GM19324 (cell line): ENCODE results near the gene PPP1R10.

Experiments used
- ATAC-seq: cut with Tn5 transposase; IDR thresholded peaks from one replicate; pipeline ENCODE4 v1.9.1; 2021; ENCODE audit warnings: mild to moderate bottlenecking, moderate library complexity; ENCODE audit not compliant: unreplicated experiment, low FRiP score

Gene PPP1R10

DNA sequence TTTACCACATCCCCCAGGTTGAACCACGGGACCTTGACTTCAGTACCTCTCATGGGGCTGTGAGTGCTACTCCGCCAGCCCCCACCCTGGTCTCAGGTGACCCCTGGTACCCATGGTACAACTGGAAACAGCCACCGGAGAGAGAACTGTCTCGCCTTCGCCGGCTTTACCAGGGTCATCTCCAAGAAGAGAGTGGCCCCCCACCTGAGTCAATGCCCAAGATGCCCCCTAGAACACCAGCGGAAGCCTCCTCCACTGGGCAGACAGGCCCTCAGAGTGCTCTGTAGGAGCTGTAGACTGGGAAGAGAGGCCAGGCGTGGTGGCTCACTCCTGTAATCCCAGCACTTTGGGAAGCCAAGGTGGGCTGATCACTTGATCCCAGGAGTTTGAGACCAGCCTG is 8.5 kb upstream of the PPP1R10 start:
- ATAC-seq, result no peak

DNA sequence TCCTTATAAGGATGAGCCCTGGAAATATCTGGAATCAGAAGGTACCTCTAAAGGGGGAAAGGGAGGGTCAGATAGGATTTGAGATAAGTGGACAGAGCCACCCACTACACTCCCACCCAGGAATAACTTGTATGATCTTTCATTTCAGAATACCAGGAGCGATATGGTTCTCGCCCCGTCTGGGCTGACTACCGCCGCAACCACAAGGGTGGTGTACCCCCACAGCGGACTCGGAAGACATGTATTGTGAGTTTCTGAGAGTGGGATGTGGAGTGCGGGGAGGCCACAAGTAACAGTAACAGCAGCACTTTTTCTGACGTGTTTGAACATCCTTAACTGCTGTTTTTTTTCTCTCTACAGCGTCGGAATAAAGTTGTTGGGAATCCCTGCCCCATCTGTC is 2.5 kb upstream of the PPP1R10 start:
- no peak for ATAC-seq

DNA sequence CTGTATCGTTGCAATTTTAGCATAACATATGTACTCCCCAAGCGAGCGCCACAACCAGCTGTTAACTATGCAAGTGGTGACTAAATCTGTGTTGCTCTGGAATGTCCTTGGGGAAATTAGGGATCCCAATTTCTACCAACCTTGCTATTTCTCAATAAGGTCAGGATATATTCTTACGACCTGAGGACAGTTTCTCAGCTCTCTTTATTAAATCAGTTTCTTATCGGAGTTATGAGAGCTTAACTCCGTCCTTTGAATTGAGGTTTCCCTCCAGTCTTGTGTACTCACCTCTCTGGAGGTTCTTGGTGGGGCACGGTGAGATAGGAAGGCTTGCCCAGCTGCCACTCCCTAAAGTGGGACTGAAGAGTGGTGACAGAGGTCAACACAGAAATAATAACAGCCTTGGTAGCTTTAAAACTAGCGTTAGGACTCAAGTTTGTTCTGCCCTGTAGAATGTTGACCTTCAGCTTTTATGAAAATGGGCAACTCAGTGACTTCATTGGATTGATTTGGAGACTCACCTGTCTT is 1.3 kb upstream of the PPP1R10 start:
- ATAC-seq, result no peak

DNA sequence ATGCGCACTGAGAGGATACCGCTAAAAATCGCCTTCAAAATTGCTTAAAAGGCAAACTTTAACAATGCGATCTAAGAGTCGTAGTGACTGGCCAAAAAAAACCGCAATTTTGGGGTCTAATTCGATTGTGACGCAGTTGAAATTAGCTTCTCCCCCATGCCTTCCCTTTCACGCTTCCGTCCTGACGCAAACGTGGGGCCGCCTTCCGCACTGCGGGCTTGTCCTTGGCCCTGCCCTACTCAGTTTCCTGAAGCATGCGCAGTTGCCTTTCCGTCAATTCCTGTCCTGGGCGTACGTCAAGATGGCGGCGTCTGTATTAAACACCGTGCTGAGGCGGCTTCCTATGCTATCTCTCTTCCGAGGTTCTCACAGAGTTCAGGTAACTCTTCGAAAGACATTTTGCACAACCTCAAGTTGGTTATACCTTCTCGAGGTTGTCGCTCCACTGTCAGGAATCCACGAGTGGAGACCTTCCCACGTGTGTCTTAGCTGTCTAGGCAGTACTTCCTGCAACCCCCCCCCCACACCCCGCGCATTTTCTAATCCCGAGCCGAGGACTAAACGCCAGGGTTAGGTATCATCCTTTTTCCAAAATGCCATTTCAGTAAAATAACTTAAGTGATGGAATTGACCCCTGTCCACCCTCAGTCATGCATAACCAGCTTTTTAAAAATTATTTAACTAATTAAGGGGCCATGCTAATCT is 674 bp upstream of the PPP1R10 start, which contains the start of gene MRPS18B:
TSS of gene MRPS18B (plus strand) at position 276 of the 705 bp plus-strand sequence. CDS start at position 302, 26 bp downstream.
- peak; percentile 83 for ATAC-seq

DNA sequence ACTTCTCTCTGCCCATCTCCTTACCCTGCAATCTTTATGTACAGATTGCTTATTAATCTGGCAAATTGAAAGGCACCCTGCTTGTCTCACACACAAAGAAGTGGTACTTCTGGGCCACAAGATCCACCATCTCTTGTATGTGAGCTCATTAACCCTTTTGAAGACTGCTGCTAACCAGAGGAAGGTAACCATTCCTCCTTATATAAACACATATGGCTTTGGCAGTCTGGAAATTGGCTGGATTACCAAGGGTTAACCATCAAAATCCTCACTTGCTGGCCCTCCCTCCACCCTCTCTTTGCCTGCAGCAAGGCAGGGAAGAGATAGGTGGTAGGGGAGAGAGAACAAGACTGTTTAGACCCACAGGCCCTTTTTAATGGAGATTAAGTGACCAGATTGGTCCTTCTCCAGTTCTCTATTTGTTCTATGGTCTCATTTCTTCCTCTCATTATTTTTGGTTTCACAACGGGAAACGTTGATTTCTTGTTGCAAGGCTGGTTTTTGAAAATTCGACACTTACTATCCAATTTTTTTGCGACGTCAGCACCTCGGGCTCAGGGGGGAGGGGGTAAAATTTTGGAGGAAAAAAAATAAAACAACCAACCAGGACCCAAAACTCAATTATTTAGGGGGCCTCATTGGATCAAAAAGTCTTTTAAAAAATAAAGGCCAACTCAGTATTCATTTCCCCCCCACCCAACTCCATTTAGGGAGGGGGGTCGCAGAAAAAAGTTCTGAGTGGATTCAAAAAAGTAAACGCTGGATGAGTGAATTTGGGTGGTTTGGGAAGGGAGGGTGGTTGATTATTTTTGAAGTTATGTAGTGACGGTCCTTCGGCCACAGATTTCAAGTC is 859 bp downstream of the PPP1R10 start:
- no peak for ATAC-seq

DNA sequence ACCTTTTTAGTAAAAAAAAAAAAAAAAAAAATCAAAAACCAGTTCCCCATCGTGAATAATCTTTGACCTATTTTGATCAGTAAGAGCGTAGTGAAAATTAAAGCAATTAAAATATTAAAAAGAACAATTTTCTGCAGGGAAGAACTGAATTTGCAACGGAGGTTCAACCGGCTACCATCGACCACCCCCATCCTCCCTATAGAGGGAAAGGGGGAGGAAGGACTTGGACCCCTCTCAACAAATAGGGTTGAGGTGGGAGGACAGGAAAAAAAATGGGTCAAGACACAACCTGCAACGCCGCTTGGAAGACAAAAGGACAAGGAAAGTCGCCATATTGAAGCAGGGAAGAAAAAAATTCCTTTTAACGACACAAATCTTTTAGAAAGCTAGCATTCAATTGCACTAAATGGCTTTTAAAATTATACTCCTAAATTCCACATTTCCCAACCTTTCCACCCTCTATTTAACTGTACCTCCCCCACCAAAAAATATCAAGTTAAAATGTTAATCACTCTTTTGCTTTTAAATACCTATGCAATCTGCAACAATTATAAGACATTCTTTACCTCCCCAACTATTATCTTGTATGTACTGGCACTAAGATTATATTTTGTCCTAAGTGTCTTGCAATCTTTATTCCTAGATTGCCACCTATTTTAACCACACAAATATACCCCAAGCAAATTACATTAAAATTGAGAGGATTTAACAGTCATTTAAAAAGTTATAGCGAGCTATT is 1.7 kb downstream of the PPP1R10 start:
- no peak for ATAC-seq

DNA sequence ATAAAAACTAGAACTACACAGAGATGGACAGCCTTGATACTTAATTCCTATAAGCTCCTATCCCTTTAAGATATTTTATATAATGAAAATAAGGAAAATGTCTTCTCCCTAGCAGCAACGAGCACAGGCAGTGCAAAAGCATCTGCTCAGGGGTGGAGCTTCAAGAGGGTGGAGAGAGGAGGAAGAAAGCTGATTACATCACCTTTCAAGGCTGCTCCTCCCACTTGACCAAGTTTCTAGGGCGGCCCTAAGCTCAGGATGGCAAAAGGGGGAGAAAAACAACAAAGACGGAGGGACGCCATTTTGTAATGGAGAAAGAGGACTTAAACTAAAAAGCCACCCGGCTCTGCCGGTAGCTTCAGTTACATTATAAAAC is 2.2 kb downstream of the PPP1R10 start:
- peak; percentile 24 for ATAC-seq

DNA sequence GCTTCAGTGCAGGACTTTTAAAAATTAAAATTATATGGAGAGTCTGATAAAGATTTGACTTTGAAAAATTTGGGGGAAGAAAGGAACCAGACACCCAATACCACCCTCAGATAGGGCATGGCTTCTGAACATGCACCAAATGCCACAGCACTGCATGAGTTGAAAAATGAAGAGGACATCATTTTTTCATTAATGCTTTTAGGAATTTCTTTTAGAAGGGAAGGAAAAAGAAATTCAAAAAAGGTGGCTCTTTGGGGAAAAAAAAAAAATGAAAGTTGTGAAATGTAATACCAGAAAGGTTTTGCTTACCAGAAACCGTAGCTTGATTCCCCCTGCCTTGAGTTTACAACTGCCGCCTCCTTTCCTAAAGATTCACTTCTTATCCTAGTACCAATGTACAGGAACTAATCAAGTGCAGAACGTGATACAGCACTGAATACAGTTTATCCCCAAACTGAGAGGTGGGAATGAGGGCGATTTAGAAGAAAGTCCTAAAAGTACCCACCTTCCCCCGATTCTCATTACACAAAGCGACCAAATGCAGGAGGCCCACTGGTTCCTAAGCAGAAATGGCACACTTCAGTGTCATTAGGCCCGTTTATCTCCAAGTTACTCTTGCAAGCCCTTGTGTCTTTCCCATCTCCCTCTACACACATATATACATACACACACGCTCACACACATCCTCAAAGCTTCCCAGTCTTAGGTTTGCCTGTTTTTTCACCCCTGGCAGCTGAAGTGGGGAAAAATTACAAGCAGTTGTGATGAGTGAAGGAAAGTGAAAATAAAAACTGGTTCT is 2.8 kb downstream of the PPP1R10 start:
- ATAC-seq, result no peak

DNA sequence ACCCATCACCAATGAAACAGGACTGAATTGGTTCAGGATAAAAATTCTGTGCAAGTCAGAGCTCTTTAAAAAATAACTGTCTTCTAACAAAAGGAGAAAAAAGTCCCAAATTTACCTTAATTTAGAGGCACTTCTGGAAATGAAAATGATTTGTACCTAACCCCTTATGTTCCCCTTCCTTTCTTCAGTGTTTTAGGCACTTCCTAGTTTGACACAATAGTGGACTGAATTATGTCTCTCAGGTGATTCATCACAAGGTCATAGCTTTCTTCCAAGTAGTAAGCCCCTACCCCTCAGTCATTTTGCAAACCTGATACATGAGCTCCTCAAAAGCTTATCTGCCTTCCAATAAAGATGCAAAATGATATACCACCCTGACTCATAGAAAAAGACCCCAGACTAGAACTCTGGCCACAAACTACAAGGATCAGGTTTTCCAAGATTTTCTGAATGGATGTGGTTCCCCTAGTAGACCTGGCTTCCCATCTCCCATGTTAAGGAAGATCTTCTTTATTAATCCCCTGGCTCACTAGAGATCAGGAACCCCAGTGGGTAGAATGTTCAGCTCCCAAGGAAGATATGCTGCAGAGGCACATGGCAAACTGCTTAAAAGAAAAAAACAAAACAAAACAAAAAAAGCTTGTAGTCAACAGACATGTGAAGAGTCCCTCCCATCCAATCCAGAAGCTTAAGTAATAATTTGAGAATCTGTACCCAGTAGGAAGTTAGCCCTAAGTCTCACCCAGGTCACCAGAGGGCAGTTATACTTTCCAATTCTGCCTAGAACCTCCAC is 3.6 kb downstream of the PPP1R10 start:
- no peak for ATAC-seq

DNA sequence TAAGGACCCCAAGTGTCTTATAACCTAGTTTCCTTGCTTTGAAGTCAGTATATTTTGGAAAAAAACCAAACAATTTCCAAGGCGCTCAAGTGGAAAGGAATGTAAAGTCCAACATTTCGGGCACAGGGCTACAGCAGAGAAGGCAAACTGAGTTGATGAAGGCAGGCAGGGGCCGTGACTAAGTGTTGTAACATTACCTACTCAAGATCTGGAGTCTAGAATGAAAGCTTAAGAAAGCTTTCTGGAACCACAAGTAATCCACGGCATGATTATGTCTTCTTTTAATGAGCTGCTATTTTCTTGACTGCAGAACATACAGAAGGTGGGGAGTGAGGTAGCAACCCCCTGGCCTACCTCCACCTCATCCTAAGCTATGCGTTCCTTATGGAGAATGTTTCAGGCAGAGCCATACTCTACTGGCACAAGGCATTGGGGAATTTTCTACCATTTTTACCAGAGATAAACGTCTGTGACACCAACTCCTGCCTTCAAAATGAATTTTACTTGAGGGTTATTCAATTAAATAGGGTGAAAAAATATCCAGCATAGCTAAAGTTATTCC is 4.3 kb downstream of the PPP1R10 start:
- ATAC-seq, result no peak

DNA sequence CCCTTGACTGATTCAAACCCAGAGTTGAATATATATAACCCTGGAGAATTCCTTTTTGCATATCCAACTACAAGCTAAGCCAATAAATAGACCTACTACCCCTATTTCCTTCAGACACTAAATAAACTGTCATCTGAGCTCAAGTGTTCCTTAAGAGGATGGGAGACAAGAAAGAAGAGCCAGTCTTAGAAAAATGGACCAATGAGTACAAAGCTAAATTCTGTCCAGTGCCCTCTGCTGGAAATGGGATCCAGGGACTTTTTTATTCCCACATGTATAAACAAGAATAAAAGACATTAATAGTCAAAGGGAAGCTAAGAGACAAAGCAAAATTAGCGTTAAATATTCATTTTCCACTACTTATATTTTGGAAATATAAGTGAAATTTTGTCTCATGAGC is 4.8 kb downstream of the PPP1R10 start:
- ATAC-seq, result no peak

DNA sequence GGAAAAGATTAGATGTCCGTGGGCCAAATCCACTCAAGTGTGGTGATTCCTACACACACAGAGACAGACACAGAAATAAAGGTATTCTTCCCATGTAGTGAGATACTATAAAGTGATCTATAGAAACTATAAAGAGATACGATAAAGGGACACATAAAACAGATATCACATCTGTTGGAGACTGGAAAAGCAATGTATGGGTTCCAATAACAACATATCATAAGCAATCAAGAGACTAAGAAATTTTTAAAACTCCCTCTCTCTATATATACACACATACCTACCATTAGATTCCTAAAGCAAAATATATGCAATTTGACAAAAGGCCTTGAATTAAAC is 5.2 kb downstream of the PPP1R10 start:
- no peak for ATAC-seq

DNA sequence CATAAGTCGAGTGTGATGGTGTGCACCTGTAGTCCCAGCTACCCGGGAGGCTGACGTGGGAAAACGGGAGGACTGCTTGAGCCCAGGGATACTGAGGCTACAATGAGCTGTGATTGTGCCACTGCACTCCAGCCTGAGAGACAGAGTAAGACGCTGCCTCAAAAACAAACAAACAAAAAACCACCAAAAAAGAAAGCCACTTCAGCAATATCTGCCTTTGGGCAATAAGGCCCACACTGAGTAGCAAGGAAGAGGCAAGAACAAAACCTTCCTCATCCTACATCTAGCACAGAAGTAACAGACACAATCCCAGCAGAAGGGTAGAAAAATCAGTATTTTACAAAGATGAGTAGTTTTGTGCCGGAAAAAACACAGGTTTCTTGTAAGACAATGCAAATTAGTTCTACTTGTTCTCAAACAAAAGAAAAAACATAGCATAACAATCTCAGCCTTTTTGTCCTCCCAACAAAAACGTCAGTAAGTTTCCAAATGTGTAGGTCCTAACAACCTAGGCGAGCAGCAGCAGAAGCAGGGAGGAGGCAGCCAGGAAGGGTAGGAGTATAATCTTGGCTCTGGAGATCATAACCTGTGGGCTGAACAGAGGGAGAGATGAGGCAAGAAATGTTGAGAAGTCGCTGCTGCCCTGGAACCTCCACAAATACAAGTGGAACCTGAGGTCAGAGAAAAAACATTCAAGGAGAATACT is 5.7 kb downstream of the PPP1R10 start:
- no peak for ATAC-seq

DNA sequence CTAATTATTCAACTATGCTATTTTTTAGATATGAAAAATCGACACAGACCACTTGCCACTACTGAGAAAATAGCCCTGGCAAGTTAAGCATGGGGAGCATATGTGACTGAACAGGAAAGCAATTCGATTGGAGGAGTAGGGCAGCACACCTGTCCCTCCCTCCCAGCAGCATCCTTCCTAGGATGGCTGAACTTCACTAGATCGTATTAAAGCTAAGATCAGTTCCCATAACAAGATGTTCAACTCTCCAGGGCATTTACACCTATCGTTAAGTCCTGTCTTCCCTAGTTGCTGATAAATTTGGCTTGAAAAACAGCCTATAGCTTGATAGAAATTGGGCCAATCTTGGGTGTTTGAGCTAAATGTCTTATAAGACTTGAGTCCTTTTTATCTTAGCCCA is 7.0 kb downstream of the PPP1R10 start:
- no peak for ATAC-seq

DNA sequence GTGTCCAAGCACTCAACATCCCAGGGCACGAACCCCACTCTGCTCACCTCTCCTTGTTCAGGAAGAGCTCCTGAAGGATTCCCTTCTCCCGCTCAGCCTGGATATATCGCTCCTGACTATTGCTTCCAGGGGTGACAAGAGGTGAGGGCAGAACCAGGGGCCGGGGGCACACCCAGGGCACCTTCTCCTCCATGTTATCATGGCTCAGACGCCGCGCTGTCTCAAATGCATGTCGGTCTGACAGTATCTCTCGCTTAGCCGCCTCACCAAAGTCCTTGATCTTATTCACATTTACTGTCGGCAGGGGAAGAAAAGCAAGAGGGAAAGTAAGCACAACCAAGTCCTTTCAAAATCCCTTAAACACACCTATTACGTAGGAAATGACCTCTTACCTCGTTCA is 13.1 kb downstream of the PPP1R10 start:
- no peak for ATAC-seq

DNA sequence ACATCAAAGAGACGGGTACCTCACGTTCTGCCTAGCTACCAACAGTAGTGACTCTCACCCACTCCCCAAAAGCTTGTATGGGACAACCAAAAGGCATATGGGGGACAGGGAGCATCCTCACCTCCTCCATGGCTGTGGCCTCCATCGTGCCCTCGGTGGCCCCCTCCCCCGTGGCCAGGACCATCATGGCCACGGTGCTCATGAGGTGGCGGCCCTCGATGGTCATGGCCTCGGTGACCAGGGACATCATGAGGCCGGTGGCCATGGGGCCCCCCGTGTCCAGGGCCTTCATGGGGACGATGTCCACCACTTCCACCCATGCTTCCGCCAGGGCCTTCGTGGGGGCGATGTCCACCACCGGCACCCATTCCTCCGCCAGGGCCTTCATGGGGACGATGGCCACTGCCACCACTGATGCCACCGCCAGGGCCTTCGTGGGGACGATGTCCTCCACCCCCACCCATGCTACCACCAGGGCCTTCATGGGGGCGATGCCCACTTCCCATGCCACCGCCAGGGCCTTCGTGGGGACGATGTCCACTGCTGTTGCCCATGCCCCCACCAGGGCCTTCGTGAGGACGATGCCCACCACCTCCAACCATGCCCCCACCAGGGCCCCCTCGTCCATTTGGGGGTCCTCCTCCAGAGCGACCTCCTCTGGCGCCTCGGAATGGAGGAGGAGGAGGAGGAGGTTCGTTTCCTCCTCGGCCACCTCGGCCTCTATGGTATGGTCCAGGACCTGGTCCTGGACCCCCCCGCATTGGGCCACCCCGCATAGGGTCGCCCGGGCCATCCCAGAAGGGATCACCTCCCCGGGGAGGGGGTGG is 15.0 kb downstream of the PPP1R10 start:
- no peak for ATAC-seq

DNA sequence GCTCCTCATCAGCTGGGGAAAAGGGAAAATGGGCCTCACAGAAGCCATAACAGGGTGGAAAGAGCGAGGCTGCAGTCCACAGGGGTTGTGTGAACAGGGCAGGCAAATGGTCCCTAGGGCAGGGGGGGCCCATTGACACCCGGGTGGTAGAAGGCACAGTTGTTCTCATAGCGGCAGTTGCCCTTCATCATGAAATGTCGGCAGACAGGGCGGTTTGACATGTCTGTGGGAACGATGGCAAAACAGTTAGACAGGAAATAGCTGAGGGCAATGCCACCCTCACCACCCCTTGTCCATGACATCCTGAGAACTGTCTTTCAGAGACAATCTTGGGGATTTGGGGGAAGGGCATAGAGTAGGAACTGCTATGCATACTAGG is 15.6 kb downstream of the PPP1R10 start:
- ATAC-seq, result no peak

DNA sequence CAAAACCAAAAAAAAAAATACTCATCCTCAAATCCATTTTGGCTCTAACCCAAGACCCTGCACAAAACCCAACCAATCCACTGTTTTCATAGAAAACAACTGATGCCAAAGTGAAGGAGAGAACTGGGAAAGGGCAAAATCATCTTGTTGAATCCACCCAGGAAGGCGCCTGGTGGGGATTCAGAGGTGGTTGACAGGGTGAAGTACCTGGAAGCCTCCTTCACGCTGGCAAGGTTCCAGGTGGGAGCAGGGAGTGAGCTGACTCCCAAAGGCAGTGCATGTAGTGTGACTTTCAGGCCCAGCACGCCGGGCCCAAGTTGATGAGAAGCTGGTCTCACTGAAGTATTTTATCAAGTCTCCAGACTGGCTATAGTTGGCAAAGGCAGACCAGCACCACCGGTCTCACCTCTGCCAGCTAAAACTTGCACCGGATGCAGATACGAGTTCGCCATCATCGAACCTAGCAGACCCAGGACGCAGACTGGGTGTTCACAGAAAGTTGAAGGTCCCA is 16.5 kb downstream of the PPP1R10 start:
- no peak for ATAC-seq
